Stimulated activated naive CD8-positive, alpha-beta T cell treated with anti-CD3 and anti-CD28 coated beads, Interleukin-15, Interleukin-2, amounts not matched to agents 100 ng/mL and 50 ng/mL, for 24 hours (primary cell): Measurements from ENCODE around the gene ENPP3.
A peak's percentile ranks its signal among the peaks of the same experiment; 100 is the strongest.

ENCODE experiments used
- H3K27ac Mint-ChIP-seq: one replicate; pipeline ENCODE4 v1.8.0; 2021; ENCODE audit warnings: mild to moderate bottlenecking, mixed read lengths
- H3K27me3 Mint-ChIP-seq: one replicate; pipeline ENCODE4 v1.8.0; 2021; ENCODE audit warnings: mixed read lengths
- H3K36me3 Mint-ChIP-seq: one replicate; pipeline ENCODE4 v1.8.0; 2021; ENCODE audit warnings: low read depth, mixed read lengths
- H3K4me1 Mint-ChIP-seq: one replicate; pipeline ENCODE4 v1.8.0; 2021; ENCODE audit warnings: low read depth, mixed read lengths
- H3K4me3 Mint-ChIP-seq: one replicate; pipeline ENCODE4 v1.8.0; 2021; ENCODE audit warnings: mild to moderate bottlenecking, mixed read lengths
- H3K9me3 Mint-ChIP-seq: one replicate; pipeline ENCODE4 v1.8.0; 2021; ENCODE audit warnings: mixed read lengths

The ENPP3 gene

GRCh38 chr6:131635384-131636340 lies 1.4 kb upstream of the ENPP3 start:
- Mint-ChIP-seq H3K36me3 (no peaks in the 10 kb centered on the region), H3K27me3 (no peaks in the 10 kb centered on the region), H3K4me3 (no peak overlapping the region), H3K27ac (no peak overlapping the region), H3K9me3 (no peaks in the 10 kb centered on the region), H3K4me1 (no peaks in the 10 kb centered on the region)

- Mint-ChIP-seq H3K4me1 (no peaks in the 10 kb centered on the region), H3K36me3 (no peaks in the 10 kb centered on the region), H3K9me3 (no peaks in the 10 kb centered on the region), H3K27ac (peak overlapping the region; percentile 6), H3K27me3 (no peaks in the 10 kb centered on the region), H3K4me3 (no peak overlapping the region)
Measured at GRCh38 chr6:131638013-131638412, 911 bp downstream of the ENPP3 start.

DNA sequence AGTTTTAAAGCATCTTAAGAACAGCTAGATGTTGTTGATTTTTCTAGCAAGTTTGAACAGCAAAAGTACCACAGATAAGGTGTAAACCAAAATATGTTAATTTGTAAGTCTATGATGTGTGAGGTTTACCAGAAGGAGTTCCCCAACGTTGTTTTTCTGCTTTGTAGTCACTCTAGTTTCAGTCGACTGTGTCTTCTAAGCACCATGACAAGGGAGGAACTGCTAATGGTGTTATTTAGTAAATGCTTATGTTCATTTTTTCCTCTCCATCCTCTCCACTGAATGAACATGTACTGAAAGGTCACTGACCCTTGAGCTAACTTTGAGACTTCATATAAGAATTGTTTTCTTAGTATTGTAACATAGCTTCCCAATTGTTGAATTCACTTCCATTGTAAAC lies 3.0 kb downstream of the ENPP3 start:
- Mint-ChIP-seq H3K4me1 (no peaks in the 10 kb centered on the region), H3K27ac (no peak overlapping the region), H3K4me3 (no peak overlapping the region), H3K27me3 (no peaks in the 10 kb centered on the region), H3K36me3 (no peaks in the 10 kb centered on the region), H3K9me3 (no peaks in the 10 kb centered on the region)

GRCh38 chr6:131640576-131640975 lies 3.5 kb downstream of the ENPP3 start:
- Mint-ChIP-seq H3K36me3 (no peaks in the 10 kb centered on the region), H3K4me1 (no peaks in the 10 kb centered on the region)

DNA sequence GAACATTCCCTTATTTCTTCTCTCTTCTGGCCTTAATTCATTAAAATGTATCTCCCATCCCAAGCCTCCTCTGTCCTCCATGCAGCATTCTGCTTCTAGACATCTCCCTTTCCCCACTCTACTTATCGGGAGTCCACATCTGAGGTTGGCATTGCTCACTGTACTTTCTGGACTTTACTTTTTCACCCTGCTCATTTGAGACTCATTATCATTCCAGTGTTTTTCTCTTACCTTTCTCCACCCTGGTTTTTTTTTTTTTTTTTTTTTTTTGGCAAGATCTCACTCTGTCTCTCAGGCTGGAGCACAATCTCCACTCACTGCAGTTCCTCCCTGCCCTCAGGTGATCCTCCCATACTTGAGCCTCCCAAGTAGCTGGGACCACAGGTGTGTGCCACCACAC lies 4.5 kb downstream of the ENPP3 start:
- no peaks in the 10 kb centered on the region for H3K4me1 Mint-ChIP-seq
- no peaks in the 10 kb centered on the region for H3K27me3 Mint-ChIP-seq
- H3K9me3 Mint-ChIP-seq, result no peaks in the 10 kb centered on the region
- H3K27ac Mint-ChIP-seq, result no peak overlapping the region
- no peak overlapping the region for H3K4me3 Mint-ChIP-seq
- no peaks in the 10 kb centered on the region for H3K36me3 Mint-ChIP-seq

More at GRCh38 chr6:131640576-131640975, 3.5 kb downstream of the ENPP3 start:
- Mint-ChIP-seq H3K27ac (no peak overlapping the region), H3K4me3 (no peak overlapping the region), H3K9me3 (no peaks in the 10 kb centered on the region), H3K27me3 (no peaks in the 10 kb centered on the region)

- Mint-ChIP-seq H3K27ac (no peak overlapping the region), H3K4me1 (no peaks in the 10 kb centered on the region), H3K27me3 (no peaks in the 10 kb centered on the region), H3K36me3 (no peaks in the 10 kb centered on the region), H3K4me3 (no peak overlapping the region), H3K9me3 (no peaks in the 10 kb centered on the region)
Measured at GRCh38 chr6:131642565-131642964, 5.5 kb downstream of the ENPP3 start.

DNA sequence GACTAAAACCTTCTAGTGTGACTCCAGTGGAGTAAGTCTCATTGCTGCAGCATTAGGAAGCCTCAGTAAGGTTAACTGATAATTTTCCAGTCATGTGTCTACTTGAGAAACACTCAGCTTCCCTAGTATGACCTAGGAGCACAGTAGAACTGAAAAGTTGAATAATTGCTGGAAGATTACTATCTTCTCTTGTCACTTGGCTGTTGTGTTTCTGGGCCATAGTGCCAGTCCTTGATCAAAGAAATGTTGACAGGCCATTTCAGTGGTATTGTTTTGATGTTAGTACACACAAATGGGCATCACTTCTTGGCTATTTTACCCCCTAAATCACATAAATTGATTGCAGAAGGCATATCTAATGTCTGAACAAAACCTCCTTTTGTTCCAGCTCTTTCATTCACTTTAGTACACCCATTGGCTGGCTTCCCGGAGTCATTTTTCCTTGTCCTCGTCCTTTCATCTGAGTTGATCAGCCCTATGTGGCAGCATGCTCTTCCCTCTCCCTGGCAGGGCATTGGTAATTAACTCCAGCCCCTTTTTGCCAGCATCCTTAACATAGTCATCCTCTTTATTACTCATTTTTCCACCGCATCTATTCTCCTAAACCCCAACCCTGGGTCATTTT lies 6.0 kb downstream of the ENPP3 start:
- Mint-ChIP-seq H3K4me3 (no peak overlapping the region), H3K27ac (no peak overlapping the region), H3K9me3 (no peaks in the 10 kb centered on the region), H3K4me1 (no peaks in the 10 kb centered on the region), H3K36me3 (no peaks in the 10 kb centered on the region), H3K27me3 (no peaks in the 10 kb centered on the region)

DNA sequence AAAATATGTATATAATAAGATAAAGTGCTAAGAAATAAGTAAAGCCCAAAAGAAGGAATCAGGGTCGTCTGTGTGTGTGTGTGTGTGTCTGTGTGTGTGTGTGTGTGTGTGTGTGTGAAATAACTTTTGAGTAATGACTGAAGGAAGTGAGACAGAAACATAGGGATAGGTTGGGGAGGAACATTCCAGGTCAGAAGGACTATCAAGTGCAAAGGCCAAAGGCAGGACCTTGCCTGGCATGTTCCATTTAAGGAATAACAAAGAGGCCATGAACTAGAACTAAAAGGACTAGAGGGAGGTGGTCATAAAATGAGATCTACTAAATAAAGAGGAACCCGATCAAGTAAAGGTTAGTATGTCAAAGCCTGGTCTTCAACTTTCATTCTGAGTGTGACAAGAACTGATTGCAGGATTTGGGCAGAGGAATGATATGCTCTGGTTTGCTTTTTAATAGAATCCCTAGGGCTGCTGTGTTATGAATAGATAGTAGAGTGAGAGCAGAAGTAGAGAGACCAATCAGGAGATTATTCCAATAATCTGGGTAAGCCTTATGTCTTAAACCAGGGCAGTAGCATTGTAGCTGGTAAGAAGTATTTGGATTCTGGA lies 6.9 kb downstream of the ENPP3 start:
- no peaks in the 10 kb centered on the region for H3K4me1 Mint-ChIP-seq
- no peaks in the 10 kb centered on the region for H3K27me3 Mint-ChIP-seq
- H3K4me3 Mint-ChIP-seq, result no peak overlapping the region
- H3K9me3 Mint-ChIP-seq, result no peaks in the 10 kb centered on the region
- H3K36me3 Mint-ChIP-seq, result no peaks in the 10 kb centered on the region
- no peak overlapping the region for H3K27ac Mint-ChIP-seq

- H3K27me3 Mint-ChIP-seq, result no peaks in the 10 kb centered on the region
Measured at GRCh38 chr6:131644921-131645320, 7.8 kb downstream of the ENPP3 start.

GRCh38 chr6:131645846-131646245 lies 8.7 kb downstream of the ENPP3 start:
- Mint-ChIP-seq H3K27me3 (no peaks in the 10 kb centered on the region), H3K27ac (no peak overlapping the region), H3K9me3 (no peaks in the 10 kb centered on the region), H3K36me3 (no peaks in the 10 kb centered on the region), H3K4me1 (no peaks in the 10 kb centered on the region), H3K4me3 (no peak overlapping the region)

More at GRCh38 chr6:131644921-131645320, 7.8 kb downstream of the ENPP3 start:
- H3K27ac Mint-ChIP-seq, result no peak overlapping the region
- H3K9me3 Mint-ChIP-seq, result no peaks in the 10 kb centered on the region
- H3K36me3 Mint-ChIP-seq, result no peaks in the 10 kb centered on the region
- H3K4me3 Mint-ChIP-seq, result no peak overlapping the region
- H3K4me1 Mint-ChIP-seq, result no peaks in the 10 kb centered on the region

DNA sequence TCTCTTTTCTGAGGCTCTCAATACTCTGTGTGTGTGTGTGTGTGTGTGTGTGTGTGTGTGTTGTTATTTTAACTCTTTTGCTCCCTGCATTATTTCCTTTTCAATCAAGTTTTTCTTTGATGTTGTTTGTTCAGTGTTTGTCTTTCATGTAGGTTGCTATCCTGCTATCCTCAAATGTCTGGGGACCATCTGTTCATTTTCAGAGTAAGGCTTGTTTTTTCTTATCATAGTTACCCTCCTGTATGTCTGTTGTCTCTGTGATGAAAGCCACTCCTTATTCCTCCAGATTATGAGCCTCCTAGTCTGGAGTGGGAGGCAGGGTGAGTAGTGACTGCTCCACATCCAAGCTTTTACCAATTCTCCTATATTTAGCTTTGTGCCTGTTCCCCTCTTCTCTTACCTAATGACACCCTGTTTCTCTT lies 9.2 kb downstream of the ENPP3 start:
- Mint-ChIP-seq H3K4me3 (no peak overlapping the region), H3K9me3 (no peaks in the 10 kb centered on the region), H3K4me1 (no peaks in the 10 kb centered on the region), H3K27ac (no peak overlapping the region), H3K27me3 (no peaks in the 10 kb centered on the region), H3K36me3 (no peaks in the 10 kb centered on the region)

DNA sequence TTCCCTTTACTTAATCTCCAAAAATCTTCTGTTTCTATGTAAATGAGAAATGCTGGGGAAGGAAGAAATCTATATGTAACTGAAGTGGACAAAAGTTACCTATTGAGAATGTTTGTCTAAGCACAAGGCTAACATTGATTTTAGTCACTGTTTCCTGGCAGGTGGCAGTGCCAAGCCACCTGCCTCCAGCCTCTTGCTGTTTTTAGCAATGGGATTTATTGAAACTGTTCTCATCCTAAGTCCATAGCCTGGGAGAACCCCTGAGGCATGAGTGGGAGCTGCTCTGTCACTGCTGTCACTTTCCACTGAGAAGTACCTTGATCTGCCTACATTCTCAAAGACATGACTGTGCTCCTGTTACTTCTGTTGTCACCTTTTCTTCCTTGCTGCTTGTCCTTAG lies 14.7 kb downstream of the ENPP3 start:
- Mint-ChIP-seq H3K9me3 (no peaks in the 10 kb centered on the region), H3K27ac (no peak overlapping the region), H3K4me3 (no peak overlapping the region), H3K27me3 (no peaks in the 10 kb centered on the region), H3K4me1 (no peaks in the 10 kb centered on the region), H3K36me3 (no peaks in the 10 kb centered on the region)

- H3K9me3 Mint-ChIP-seq, result no peaks in the 10 kb centered on the region
- H3K27ac Mint-ChIP-seq, result no peak overlapping the region
- H3K36me3 Mint-ChIP-seq, result no peaks in the 10 kb centered on the region
- no peaks in the 10 kb centered on the region for H3K27me3 Mint-ChIP-seq
- no peak overlapping the region for H3K4me3 Mint-ChIP-seq
- H3K4me1 Mint-ChIP-seq, result no peaks in the 10 kb centered on the region
Measured at GRCh38 chr6:131652472-131652871, 15.4 kb downstream of the ENPP3 start.

DNA sequence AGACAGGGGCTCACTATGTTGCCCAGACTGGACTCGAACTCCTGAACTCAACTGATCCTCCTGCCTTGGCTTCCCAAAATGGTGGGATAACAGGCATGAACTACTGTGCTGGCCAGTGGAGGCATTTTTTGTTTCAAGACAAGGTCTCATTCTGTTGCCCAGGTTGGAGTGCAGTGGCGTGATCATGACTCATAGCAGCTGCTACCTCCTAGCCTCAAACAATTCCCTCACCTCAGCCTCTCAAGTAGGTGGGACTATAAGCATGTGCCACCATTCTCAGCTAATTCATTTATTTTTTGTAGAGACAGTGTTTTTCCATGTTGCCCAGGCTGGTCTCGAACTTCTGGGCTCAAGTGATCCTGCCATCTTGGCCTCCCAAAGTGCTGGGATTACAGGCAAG lies 17.2 kb downstream of the ENPP3 start:
- H3K4me3 Mint-ChIP-seq, result no peak overlapping the region
- H3K9me3 Mint-ChIP-seq, result no peaks in the 10 kb centered on the region
- no peaks in the 10 kb centered on the region for H3K4me1 Mint-ChIP-seq
- H3K36me3 Mint-ChIP-seq, result no peaks in the 10 kb centered on the region
- no peaks in the 10 kb centered on the region for H3K27me3 Mint-ChIP-seq
- H3K27ac Mint-ChIP-seq, result no peak overlapping the region

DNA sequence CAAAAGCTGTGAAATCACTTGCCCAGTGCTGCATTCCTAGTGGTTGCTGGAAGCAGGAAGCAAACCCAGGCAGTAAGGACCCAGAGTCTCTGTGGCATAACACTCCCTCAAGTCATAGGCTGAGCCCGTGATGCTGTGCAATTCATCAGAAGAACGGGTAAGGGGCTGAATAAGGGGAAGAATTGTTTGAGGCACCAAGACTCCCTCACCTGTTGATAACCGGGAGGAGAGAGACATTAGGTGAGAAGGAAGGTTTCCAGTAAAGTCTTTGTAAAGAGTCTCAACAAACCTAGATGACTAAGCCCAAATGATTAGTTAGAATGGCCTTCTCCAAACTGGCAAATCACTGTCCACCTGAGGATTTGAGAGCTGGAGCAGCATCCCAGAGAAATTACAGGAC lies 18.3 kb downstream of the ENPP3 start:
- H3K4me3 Mint-ChIP-seq, result no peak overlapping the region
- no peaks in the 10 kb centered on the region for H3K4me1 Mint-ChIP-seq
- H3K36me3 Mint-ChIP-seq, result no peaks in the 10 kb centered on the region
- no peak overlapping the region for H3K27ac Mint-ChIP-seq
- no peaks in the 10 kb centered on the region for H3K9me3 Mint-ChIP-seq
- no peaks in the 10 kb centered on the region for H3K27me3 Mint-ChIP-seq
